ENCODE measurements around the gene NCAM1.

Gene NCAM1

DNA sequence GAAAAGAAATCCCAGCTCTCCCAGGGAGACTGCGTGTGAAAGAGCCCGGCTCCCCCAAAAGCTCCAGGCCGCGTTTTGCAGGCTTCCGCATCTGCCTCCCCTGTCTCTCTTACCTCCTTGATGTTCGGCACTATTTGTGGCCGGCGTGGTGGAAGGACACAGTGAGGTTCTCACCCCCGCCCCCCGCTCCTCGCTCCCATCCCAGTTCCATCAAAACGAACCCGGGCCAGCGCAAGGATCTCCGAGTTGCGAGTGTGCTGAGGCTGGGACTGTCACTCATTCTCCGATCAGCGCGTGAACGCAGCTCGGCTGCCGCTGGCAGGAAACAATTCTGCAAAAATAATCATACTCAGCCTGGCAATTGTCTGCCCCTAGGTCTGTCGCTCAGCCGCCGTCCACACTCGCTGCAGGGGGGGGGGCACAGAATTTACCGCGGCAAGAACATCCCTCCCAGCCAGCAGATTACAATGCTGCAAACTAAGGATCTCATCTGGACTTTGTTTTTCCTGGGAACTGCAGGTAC is at the start of gene NCAM1 (continued):
- TF ChIP-seq ZSCAN23 (tag by site-specific recombination; IDR thresholded peaks at IDR 0.05) (peak; percentile 94), ZNF423 (tag by site-specific recombination; IDR thresholded peaks at IDR 0.05) (peak; percentile 71; the same call in 1 of the 2 replicates), ZNF654 (tag by site-specific recombination; IDR thresholded peaks at IDR 0.05; ENCODE audit: low read depth) (peak; percentile 20; the same call in 1 of the 2 replicates), ZNF843 (tag by site-specific recombination; IDR thresholded peaks at IDR 0.05) (peak; percentile 79), GLIS1 (tag by site-specific recombination; IDR thresholded peaks at IDR 0.05) (peak; percentile 93), ZNF830 (tag by site-specific recombination; IDR thresholded peaks at IDR 0.05; ENCODE audit: low read depth) (no peak), SP2 (tag by site-specific recombination; IDR thresholded peaks at IDR 0.05) (peak; percentile 79), ZNF670 (tag by site-specific recombination; IDR thresholded peaks at IDR 0.05; ENCODE audit: low read depth) (no peak), ZFHX2 (tag by site-specific recombination; conservative IDR thresholded peaks at IDR 0.05) (peak; percentile 89), ZNF10 (tag by site-specific recombination; IDR thresholded peaks at IDR 0.05) (peak; percentile 51; the same call in 1 of the 2 replicates), ZNF416 (tag by site-specific recombination; IDR thresholded peaks at IDR 0.05) (no peak), ZNF624 (tag by site-specific recombination; IDR thresholded peaks at IDR 0.05) (no peak), KLF10 (tag by site-specific recombination; IDR thresholded peaks at IDR 0.05) (peak; percentile 84; the same call in 1 of the 2 replicates), GLI4 (tag by site-specific recombination; IDR thresholded peaks at IDR 0.05) (peak; percentile 93; the same call in 1 of the 2 replicates), ZNF169 (tag by site-specific recombination; IDR thresholded peaks at IDR 0.05) (0 out of 2 replicates have a peak, but pooled peaks have one; percentile 42), ZNF394 (tag by site-specific recombination; IDR thresholded peaks at IDR 0.05; ENCODE audit: borderline replicate concordance) (peak; percentile 72), ZNF174 (tag by site-specific recombination; IDR thresholded peaks at IDR 0.05) (peak; percentile 66; the same call in 1 of the 2 replicates), ZNF473 (tag by site-specific recombination; IDR thresholded peaks at IDR 0.05) (no peak; the same call in 1 of the 2 replicates), ZNF560 (tag by site-specific recombination; IDR thresholded peaks at IDR 0.05; ENCODE audit: borderline replicate concordance) (no peak), ZNF324 (tag by site-specific recombination; IDR thresholded peaks at IDR 0.05) (peak; percentile 94), ZNF791 (tag by site-specific recombination; IDR thresholded peaks at IDR 0.05) (no peak)
- TF ChIP-seq, protein P1, sequence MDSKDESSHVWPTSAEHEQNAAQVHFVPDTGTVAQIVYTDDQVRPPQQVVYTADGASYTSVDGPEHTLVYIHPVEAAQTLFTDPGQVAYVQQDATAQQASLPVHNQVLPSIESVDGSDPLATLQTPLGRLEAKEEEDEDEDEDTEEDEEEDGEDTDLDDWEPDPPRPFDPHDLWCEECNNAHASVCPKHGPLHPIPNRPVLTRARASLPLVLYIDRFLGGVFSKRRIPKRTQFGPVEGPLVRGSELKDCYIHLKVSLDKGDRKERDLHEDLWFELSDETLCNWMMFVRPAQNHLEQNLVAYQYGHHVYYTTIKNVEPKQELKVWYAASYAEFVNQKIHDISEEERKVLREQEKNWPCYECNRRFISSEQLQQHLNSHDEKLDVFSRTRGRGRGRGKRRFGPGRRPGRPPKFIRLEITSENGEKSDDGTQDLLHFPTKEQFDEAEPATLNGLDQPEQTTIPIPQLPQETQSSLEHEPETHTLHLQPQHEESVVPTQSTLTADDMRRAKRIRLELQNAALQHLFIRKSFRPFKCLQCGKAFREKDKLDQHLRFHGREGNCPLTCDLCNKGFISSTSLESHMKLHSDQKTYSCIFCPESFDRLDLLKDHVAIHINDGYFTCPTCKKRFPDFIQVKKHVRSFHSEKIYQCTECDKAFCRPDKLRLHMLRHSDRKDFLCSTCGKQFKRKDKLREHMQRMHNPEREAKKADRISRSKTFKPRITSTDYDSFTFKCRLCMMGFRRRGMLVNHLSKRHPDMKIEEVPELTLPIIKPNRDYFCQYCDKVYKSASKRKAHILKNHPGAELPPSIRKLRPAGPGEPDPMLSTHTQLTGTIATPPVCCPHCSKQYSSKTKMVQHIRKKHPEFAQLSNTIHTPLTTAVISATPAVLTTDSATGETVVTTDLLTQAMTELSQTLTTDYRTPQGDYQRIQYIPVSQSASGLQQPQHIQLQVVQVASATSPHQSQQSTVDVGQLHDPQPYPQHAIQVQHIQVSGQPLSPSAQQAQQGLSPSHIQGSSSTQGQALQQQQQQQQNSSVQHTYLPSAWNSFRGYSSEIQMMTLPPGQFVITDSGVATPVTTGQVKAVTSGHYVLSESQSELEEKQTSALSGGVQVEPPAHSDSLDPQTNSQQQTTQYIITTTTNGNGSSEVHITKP (tag by site-specific recombination; IDR thresholded peaks at IDR 0.05): peak; percentile 86
- TF ChIP-seq, protein P2, sequence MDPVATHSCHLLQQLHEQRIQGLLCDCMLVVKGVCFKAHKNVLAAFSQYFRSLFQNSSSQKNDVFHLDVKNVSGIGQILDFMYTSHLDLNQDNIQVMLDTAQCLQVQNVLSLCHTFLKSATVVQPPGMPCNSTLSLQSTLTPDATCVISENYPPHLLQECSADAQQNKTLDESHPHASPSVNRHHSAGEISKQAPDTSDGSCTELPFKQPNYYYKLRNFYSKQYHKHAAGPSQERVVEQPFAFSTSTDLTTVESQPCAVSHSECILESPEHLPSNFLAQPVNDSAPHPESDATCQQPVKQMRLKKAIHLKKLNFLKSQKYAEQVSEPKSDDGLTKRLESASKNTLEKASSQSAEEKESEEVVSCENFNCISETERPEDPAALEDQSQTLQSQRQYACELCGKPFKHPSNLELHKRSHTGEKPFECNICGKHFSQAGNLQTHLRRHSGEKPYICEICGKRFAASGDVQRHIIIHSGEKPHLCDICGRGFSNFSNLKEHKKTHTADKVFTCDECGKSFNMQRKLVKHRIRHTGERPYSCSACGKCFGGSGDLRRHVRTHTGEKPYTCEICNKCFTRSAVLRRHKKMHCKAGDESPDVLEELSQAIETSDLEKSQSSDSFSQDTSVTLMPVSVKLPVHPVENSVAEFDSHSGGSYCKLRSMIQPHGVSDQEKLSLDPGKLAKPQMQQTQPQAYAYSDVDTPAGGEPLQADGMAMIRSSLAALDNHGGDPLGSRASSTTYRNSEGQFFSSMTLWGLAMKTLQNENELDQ (tag by site-specific recombination; IDR thresholded peaks at IDR 0.05; ENCODE audit: low read depth): 0 out of 2 replicates have a peak, but pooled peaks have one; percentile 53
- TF ChIP-seq, protein P3, sequence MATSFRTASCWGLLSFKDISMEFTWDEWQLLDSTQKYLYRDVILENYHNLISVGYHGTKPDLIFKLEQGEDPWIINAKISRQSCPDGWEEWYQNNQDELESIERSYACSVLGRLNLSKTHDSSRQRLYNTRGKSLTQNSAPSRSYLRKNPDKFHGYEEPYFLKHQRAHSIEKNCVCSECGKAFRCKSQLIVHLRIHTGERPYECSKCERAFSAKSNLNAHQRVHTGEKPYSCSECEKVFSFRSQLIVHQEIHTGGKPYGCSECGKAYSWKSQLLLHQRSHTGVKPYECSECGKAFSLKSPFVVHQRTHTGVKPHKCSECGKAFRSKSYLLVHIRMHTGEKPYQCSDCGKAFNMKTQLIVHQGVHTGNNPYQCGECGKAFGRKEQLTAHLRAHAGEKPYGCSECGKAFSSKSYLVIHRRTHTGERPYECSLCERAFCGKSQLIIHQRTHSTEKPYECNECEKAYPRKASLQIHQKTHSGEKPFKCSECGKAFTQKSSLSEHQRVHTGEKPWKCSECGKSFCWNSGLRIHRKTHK (tag by site-specific recombination; IDR thresholded peaks at IDR 0.05): no peak
- TF ChIP-seq, protein P4, sequence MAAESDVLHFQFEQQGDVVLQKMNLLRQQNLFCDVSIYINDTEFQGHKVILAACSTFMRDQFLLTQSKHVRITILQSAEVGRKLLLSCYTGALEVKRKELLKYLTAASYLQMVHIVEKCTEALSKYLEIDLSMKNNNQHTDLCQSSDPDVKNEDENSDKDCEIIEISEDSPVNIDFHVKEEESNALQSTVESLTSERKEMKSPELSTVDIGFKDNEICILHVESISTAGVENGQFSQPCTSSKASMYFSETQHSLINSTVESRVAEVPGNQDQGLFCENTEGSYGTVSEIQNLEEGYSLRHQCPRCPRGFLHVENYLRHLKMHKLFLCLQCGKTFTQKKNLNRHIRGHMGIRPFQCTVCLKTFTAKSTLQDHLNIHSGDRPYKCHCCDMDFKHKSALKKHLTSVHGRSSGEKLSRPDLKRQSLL (tag by site-specific recombination; IDR thresholded peaks at IDR 0.05): peak; percentile 73
- TF ChIP-seq, protein P5, sequence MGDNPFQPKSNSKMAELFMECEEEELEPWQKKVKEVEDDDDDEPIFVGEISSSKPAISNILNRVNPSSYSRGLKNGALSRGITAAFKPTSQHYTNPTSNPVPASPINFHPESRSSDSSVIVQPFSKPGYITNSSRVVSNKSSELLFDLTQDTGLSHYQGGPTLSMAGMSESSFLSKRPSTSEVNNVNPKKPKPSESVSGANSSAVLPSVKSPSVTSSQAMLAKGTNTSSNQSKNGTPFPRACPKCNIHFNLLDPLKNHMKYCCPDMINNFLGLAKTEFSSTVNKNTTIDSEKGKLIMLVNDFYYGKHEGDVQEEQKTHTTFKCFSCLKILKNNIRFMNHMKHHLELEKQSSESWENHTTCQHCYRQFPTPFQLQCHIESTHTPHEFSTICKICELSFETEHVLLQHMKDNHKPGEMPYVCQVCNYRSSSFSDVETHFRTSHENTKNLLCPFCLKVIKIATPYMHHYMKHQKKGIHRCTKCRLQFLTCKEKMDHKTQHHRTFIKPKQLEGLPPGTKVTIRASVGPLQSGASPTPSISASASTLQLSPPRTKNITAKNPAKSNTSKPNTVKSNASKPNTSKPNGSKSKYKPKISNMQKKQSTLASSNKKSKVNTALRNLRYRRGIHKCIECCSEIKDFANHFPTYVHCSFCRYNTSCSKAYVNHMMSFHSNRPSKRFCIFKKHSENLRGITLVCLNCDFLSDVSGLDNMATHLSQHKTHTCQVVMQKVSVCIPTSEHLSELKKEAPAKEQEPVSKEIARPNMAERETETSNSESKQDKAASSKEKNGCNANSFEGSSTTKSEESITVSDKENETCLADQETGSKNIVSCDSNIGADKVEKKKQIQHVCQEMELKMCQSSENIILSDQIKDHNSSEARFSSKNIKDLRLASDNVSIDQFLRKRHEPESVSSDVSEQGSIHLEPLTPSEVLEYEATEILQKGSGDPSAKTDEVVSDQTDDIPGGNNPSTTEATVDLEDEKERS (tag by site-specific recombination; IDR thresholded peaks at IDR 0.05): no peak
- TF ChIP-seq, protein P6, sequence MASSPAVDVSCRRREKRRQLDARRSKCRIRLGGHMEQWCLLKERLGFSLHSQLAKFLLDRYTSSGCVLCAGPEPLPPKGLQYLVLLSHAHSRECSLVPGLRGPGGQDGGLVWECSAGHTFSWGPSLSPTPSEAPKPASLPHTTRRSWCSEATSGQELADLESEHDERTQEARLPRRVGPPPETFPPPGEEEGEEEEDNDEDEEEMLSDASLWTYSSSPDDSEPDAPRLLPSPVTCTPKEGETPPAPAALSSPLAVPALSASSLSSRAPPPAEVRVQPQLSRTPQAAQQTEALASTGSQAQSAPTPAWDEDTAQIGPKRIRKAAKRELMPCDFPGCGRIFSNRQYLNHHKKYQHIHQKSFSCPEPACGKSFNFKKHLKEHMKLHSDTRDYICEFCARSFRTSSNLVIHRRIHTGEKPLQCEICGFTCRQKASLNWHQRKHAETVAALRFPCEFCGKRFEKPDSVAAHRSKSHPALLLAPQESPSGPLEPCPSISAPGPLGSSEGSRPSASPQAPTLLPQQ (tag by site-specific recombination; IDR thresholded peaks at IDR 0.05): peak; percentile 92

Data from HEK293 (cell line).